Right lobe of liver (tissue), 6 donors: ENCODE data around the gene ALPG. TPM values are rescaled to one million over a fixed set of nuclear protein-coding genes. Genes with fewer than 3 reads are reported as not detected.
"Not testable (repeated sequence)": the region's sequence is repeated elsewhere in the genome, so short reads cannot be mapped to it uniquely, and the experiment has no call there.

ENCODE experiments used
- ATAC-seq, 4 donors: fragments of 200-7000 bp; cut with Tn5 transposase; one replicate each; pipeline ENCODE4 v1.9.1; 2020; ENCODE audit warnings: mild to moderate bottlenecking in 4 of 4, moderate library complexity in 4 of 4
- DNase-seq, 3 donors: peaks; one replicate each; pipeline ENCODE4 v3.0.0-alpha.2; 2020
- H3K27ac ChIP-seq, 3 donors: fragments of 200-600 bp; one replicate each; pipeline ENCODE4 v1.8.0; 2022
- H3K27me3 ChIP-seq, 2 donors: fragments of 200-600 bp; one replicate each; pipeline ENCODE4 v1.8.0; 2022
- H3K36me3 ChIP-seq, 4 donors: fragments of 200-600 bp; sonication (generic) in 1 of 4; one replicate each; pipeline versions ENCODE4 v1.5.1 to v1.8.0; 2017 to 2022; ENCODE audit warnings: control low read depth in 1 of 4
- H3K4me1 ChIP-seq, 4 donors: fragments of 200-600 bp; sonication (generic) in 1 of 4; one replicate each; pipeline versions ENCODE4 v1.5.1 to v1.8.0; 2017 to 2022; ENCODE audit warnings: control low read depth in 1 of 4
- H3K4me3 ChIP-seq, 3 donors: fragments of 200-600 bp; one replicate each; pipeline ENCODE4 v1.8.0; 2022
- H3K9me3 ChIP-seq, 4 donors: fragments of 200-600 bp; sonication (generic) in 1 of 4; one replicate each; pipeline versions ENCODE4 v1.5.1 to v1.8.0; 2017 to 2022; ENCODE audit warnings: control low read depth in 1 of 4
- POLR2A ChIP-seq: fragments of 450-650 bp; IDR thresholded peaks from one replicate; pipeline ENCODE4 v1.6.1; 2017; ENCODE audit warnings: antibody characterized with exemption, mild to moderate bottlenecking
- WGBS: methylation state at CpG from one replicate; pipeline ENCODE4 v1.1.6; 2018; ENCODE audit warnings: low coverage, low lambda C conversion rate; ENCODE audit not compliant: insufficient coverage; ENCODE audit errors: missing lambda C conversion rate; 5-methylcytosine and 5-hydroxymethylcytosine counted together
- intact Hi-C, 2 donors: fragments of 100-400 bp; cut with DNase I; formaldehyde crosslinking; loops; one replicate each; pipeline versions ENCODE4 v1.11.2 to v1.14.1; 2022
- total RNA-seq, 6 experiments: library from RNA; depleted of rRNA in 2 of 6; stranded (reverse); fragments of >200 nt in 2 of 6; fragmentation: NEBNext Ultra II Directional in 3 of 6; extraction: Animal tissue kit (Norgen Biotek cat#: 25700) in 3 of 6; gene quantifications; one replicate each; pipeline versions ENCODE4 v1.1.0 to v1.2.4, GENCODE V29; 2016 to 2023
- TF ChIP-seq, protein P1 (sequence below), 4 donors: fragments of 200-600 bp in 3 of 4; fragments of 450-650 bp in 1 of 4; IDR thresholded peaks; one replicate each; pipeline versions ENCODE4 v1.5.1 to v1.8.0; 2016 to 2022; ENCODE audit warnings: antibody characterized with exemption in 4 of 4, mild to moderate bottlenecking in 2 of 4
- donor health status: DM: no; HTN: yes; CAD: no.
- donor health status: DM: no; HTN: no; CAD: no.
- donor health status: DM: no; HTN: no; CAD: no.
- donor health status: DM: no; HTN: yes; CAD: no.
- donor health status: DM: no; HTN: yes; CAD: no.

ALPG gene
- total RNA-seq, 6 experiments from 2014 or later: not detected

DNA sequence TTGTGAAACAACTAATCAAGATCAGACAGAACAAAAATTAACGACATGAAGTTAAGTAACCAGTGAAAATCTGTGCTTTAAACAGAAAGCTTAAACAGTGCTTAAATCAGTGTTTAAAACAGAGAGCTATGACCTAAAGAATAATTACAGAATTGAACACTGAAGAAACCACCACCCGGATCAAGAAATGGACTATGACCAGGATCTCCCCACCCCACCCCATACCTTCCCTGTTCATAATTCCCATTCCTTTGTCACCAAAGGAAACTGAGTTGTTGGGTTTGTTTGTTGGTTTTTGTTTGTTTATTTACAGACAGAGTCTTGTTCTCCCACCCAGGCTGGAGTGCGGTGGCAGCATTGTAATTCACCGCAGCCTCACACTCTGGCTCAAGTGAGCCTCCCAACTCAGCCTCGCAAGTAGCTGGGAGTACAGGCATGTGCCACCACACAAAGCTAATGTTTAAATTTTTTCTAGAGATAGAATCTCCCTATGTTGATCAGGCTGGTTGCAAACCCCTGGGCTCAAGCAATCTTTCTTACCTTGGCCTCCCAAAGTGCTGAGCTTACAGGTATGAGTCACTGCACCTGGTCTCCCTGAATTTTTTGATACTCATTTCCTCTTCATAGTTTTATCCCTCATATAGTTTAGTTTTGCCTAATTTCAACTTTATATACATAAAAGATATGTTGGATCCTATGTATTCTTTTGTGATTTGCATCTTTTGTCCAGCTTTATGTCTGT is 8.2 kb upstream of the ALPG start:
- TF ChIP-seq, protein P1, sequence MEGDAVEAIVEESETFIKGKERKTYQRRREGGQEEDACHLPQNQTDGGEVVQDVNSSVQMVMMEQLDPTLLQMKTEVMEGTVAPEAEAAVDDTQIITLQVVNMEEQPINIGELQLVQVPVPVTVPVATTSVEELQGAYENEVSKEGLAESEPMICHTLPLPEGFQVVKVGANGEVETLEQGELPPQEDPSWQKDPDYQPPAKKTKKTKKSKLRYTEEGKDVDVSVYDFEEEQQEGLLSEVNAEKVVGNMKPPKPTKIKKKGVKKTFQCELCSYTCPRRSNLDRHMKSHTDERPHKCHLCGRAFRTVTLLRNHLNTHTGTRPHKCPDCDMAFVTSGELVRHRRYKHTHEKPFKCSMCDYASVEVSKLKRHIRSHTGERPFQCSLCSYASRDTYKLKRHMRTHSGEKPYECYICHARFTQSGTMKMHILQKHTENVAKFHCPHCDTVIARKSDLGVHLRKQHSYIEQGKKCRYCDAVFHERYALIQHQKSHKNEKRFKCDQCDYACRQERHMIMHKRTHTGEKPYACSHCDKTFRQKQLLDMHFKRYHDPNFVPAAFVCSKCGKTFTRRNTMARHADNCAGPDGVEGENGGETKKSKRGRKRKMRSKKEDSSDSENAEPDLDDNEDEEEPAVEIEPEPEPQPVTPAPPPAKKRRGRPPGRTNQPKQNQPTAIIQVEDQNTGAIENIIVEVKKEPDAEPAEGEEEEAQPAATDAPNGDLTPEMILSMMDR (IDR thresholded peaks at IDR 0.05): no peak
- no peak for TF ChIP-seq POLR2A
- no peak for ATAC-seq
- DNase-seq: no peak
- intact Hi-C loops: no loop called here
- H3K4me3 ChIP-seq: no peak overlapping the region
- no peaks in the 10 kb centered on the region for H3K36me3 ChIP-seq
- no peaks in the 10 kb centered on the region for H3K27me3 ChIP-seq
- H3K4me1 ChIP-seq: no peaks in the 10 kb centered on the region
- no peak overlapping the region for H3K27ac ChIP-seq
- 79% methylated on average over 5 of the region's 5 CpGs for WGBS
- no peaks in the 10 kb centered on the region for H3K9me3 ChIP-seq

DNA sequence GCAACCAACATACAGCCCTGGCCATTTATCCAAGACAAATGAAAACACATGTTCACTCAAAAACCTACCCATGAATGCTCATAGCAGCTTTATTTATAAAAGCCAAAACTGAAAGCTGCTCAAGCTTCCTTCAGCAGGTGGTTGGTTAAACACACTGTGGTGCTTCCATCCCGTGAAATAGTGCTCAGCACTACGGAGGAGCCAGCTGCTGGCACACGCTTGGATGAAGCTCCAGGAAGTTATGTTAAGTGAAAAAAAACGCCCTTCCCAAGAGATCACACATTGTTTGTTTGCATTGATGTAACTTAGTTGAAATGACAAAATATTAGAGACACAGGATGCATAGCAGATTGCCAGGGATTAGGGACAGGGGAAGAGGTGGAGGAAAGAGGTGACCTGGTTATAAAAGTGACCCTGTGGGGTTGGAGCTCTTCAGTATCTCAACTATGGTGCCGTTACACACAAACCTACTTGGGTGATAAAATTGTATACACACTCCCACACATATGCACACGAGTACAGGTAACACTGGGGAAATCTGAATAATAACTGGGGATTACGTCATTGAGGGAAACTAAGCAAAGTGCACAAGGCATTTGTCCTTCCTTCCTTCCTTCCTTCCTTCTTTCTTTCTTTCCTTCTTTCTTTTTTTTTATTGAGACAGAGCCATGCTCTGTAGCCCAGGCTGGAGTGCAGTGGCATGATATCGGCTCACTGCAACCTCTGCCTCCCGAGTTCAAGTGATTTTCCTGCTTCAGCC is 6.2 kb upstream of the ALPG start:
- DNase-seq: no peak
- ATAC-seq: no peak
- TF ChIP-seq, protein P1 (IDR thresholded peaks at IDR 0.05): no peak
- no peak for TF ChIP-seq POLR2A
- intact Hi-C loops: no loop called here
- Histone ChIP-seq H3K27ac (no peak overlapping the region), H3K36me3 (no peaks in the 10 kb centered on the region), H3K9me3 (no peaks in the 10 kb centered on the region), H3K4me3 (no peak overlapping the region), H3K4me1 (no peaks in the 10 kb centered on the region), H3K27me3 (no peaks in the 10 kb centered on the region)
- WGBS: 35% methylated on average over 7 of the region's 9 CpGs

DNA sequence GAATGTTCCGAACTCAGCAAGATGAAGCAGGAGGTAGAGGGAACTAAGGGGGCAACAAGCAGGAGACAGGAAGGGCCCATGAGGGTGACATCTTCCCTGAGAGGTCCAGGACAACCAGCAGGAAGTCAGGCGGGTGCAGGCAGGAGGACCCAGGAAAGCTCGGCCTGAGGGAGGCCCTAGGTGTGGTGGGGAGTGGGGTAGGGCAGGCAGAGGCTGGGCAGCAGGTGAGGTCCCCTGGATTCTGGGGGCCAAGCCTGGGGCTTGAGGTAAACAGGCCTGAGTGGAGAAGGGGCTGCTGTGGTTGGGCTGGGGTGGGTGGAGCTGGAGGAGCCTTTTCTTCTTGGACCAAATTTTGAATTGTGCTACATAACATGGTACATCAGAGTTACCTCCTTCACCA is 4.1 kb upstream of the ALPG start:
- DNase-seq (peak in 1 of 3 donors; percentile 21), ATAC-seq (peak in 1 of 4 donors; percentile 23)
- Histone ChIP-seq H3K9me3 (no peaks in the 10 kb centered on the region), H3K4me3 (no peak overlapping the region), H3K36me3 (no peaks in the 10 kb centered on the region), H3K27me3 (no peaks in the 10 kb centered on the region), H3K4me1 (no peaks in the 10 kb centered on the region), H3K27ac (no peak overlapping the region)
- intact Hi-C loops: no loop called here
- TF ChIP-seq POLR2A: no peak
- TF ChIP-seq, protein P1 (IDR thresholded peaks at IDR 0.05): no peak
- WGBS: 14% methylated on average over 1 of the region's 3 CpGs

DNA sequence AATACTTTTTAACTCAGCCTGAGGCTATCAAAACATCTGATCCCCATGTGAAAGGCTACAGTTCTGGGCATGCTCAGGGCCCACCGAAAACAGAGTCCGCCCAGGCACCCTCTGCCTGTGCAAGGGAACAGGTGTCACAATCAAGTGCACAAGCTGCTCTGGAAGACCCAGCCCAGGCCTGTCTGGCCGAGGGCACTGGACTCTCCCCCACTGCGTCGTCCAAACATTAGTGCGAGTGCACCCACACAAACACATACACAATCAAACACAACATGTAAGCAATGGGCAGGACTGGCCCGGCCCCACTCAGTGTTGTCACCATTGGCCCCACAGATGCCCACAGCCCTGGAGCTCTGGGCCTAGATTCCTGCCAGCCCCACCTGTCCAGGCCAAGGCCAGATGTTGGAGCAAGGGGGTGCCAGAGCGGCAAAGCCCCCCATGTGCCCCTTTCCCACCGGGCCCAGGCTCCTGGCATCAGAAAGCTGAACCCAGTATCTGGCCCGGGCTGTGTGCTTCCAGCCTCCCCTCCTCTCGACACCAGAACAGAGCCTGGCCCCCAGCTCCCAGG is 617 bp upstream of the ALPG start:
- Histone ChIP-seq H3K27ac (no peak overlapping the region), H3K36me3 (no peaks in the 10 kb centered on the region), H3K4me1 (no peaks in the 10 kb centered on the region), H3K9me3 (no peaks in the 10 kb centered on the region), H3K4me3 (no peak overlapping the region), H3K27me3 (no peaks in the 10 kb centered on the region)
- intact Hi-C loops: no loop called here
- DNase-seq (no peak), ATAC-seq (no peak)
- no peak for TF ChIP-seq POLR2A
- TF ChIP-seq, protein P1 (IDR thresholded peaks at IDR 0.05): no peak
- WGBS: 87% methylated on average over 9 of the region's 11 CpGs

DNA sequence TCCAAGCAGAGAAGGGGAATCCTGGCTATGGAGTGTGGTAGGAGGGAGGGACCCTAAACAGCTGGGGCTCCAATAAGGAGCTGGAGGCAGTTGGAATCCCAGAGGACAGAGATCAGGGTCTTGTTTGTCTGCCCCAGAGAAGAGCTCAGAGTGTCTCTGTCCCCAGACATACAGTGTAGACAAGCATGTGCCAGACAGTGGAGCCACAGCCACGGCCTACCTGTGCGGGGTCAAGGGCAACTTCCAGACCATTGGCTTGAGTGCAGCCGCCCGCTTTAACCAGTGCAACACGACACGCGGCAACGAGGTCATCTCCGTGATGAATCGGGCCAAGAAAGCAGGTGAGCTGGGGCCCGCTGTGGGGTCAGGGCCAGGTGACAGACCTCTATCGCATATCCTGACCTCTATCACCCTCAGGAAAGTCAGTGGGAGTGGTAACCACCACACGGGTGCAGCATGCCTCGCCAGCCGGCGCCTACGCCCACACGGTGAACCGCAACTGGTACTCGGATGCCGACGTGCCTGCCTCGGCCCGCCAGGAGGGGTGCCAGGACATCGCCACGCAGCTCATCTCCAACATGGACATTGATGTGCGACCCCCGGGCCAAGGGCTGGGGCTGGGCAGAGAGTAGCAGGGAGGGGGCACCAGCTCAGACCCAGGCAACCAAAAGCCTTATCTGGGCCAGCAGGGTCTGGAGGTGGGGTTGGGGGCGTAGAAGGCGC is 945 bp downstream of the ALPG start:
- DNase-seq, H3K36me3 ChIP-seq, H3K9me3 ChIP-seq, H3K4me1 ChIP-seq, H3K27me3 ChIP-seq, H3K4me3 ChIP-seq, intact Hi-C loops, H3K27ac ChIP-seq: not testable (repeated sequence)
- peak in 1 of 4 donors; percentile 11 for ATAC-seq
- no CpG with 5 or more reads among the region's 30 CpGs for WGBS

DNA sequence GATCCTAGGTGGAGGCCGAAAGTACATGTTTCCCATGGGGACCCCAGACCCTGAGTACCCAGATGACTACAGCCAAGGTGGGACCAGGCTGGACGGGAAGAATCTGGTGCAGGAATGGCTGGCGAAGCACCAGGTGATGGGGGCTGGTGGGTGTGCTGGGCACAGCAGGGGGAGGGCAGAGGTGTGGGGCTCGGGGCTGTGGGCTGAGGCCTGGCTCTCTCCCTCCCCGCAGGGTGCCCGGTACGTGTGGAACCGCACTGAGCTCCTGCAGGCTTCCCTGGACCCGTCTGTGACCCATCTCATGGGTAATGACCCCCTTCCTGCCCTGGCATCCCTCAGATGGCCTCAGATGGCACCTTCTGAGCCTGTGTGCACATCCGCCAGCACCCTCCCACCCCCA is 1.6 kb downstream of the ALPG start:
- WGBS: no CpG with 5 or more reads among the region's 10 CpGs
- H3K36me3 ChIP-seq, DNase-seq, intact Hi-C loops, H3K4me1 ChIP-seq, H3K27me3 ChIP-seq, H3K9me3 ChIP-seq, H3K27ac ChIP-seq, H3K4me3 ChIP-seq: not testable (repeated sequence)
- ATAC-seq: peak in 1 of 4 donors; percentile 33

DNA sequence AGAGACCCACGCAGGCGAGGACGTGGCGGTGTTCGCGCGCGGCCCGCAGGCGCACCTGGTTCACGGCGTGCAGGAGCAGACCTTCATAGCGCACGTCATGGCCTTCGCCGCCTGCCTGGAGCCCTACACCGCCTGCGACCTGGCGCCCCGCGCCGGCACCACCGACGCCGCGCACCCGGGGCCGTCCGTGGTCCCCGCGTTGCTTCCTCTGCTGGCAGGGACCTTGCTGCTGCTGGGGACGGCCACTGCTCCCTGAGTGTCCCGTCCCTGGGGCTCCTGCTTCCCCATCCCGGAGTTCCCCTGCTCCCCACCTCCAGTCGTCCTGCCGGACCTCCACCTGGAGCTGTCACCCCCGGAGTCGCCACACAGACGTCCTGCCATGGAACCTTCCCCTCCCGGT is 3.0 kb downstream of the ALPG start:
- DNase-seq, H3K27me3 ChIP-seq, H3K36me3 ChIP-seq, H3K4me1 ChIP-seq, H3K27ac ChIP-seq, intact Hi-C loops, H3K4me3 ChIP-seq, H3K9me3 ChIP-seq: not testable (repeated sequence)
- ATAC-seq: peak in 1 of 4 donors; percentile 13
- 0% methylated on average over 1 of the region's 40 CpGs for WGBS
